ENCODE measurements around the gene IL12RB1. TPM values are rescaled to one million over a fixed set of nuclear protein-coding genes. Genes with fewer than 3 reads are reported as not detected.

Gene IL12RB1
- total RNA-seq, 1 donor from 2014 or later: not detected

GRCh38 chr19:18059902-18060301 is 26.8 kb downstream of the IL12RB1 start:
- no peak for DNase-seq (ENCODE audit: low read depth)
- H3K4me3 ChIP-seq (ENCODE audit: low read depth, low read length): no peak overlapping the region
- TF ChIP-seq CTCF (conservative IDR thresholded peaks at IDR 0.05; ENCODE audit: low read depth, low read length): no peak

- no peak for TF ChIP-seq CTCF (conservative IDR thresholded peaks at IDR 0.05; ENCODE audit: low read depth, low read length)
- H3K4me3 ChIP-seq (ENCODE audit: low read depth, low read length): no peak overlapping the region
- no peak for DNase-seq (ENCODE audit: low read depth)
Observed at GRCh38 chr19:18059297-18059696, 27.4 kb downstream of the IL12RB1 start.

- TF ChIP-seq CTCF (conservative IDR thresholded peaks at IDR 0.05; ENCODE audit: low read depth, low read length): peak; percentile 85
- H3K4me3 ChIP-seq (ENCODE audit: low read depth, low read length): peak overlapping the region; percentile 21
- DNase-seq (ENCODE audit: low read depth): no peak
Observed at GRCh38 chr19:18058208-18059009, 28.3 kb downstream of the IL12RB1 start.

- no peak overlapping the region for H3K4me3 ChIP-seq (ENCODE audit: low read depth, low read length)
- TF ChIP-seq CTCF (conservative IDR thresholded peaks at IDR 0.05; ENCODE audit: low read depth, low read length): no peak
- no peak for DNase-seq (ENCODE audit: low read depth)
Observed at GRCh38 chr19:18057557-18057956, 29.2 kb downstream of the IL12RB1 start.

GRCh38 chr19:18055967-18056366 is 30.8 kb downstream of the IL12RB1 start:
- H3K4me3 ChIP-seq (ENCODE audit: low read depth, low read length): no peak overlapping the region
- DNase-seq (ENCODE audit: low read depth): no peak
- no peak for TF ChIP-seq CTCF (conservative IDR thresholded peaks at IDR 0.05; ENCODE audit: low read depth, low read length)

- no peak for DNase-seq (ENCODE audit: low read depth)
- TF ChIP-seq CTCF (conservative IDR thresholded peaks at IDR 0.05; ENCODE audit: low read depth, low read length): no peak
Observed at GRCh38 chr19:18053576-18054219, 33.0 kb downstream of the IL12RB1 start.

More at GRCh38 chr19:18053576-18054219, 33.0 kb downstream of the IL12RB1 start:
- H3K4me3 ChIP-seq (ENCODE audit: low read depth, low read length): no peak overlapping the region

Data from epithelial cell of proximal tubule (primary cell).